HL-60 (cell line): ENCODE measurements around the gene SECTM1.

Experiments
- CTCF ChIP-seq: IDR thresholded peaks from one replicate; pipeline ENCODE4 v1.5.1; 2011; ENCODE audit warnings: low read length, control low read depth, inconsistent platforms; ENCODE audit not compliant: insufficient read depth
- POLR2AphosphoS5 ChIP-seq: IDR thresholded peaks from 2 replicates; pipeline ENCODE4 v1.6.1; 2012; ENCODE audit warnings: low read depth
- REST ChIP-seq: IDR thresholded peaks from 2 replicates; pipeline ENCODE4 v1.6.1; 2012; ENCODE audit warnings: low read depth; ENCODE audit not compliant: insufficient replicate concordance

- TF ChIP-seq CTCF (no peak), POLR2AphosphoS5 (no peak), REST (no peak)
Observed at GRCh38 chr17:82374626-82375331, 41.2 kb upstream of the SECTM1 start.
